Effector memory CD4-positive, alpha-beta T cell (primary cell): ENCODE results near the gene S1PR4.
"Not testable (repeated sequence)": the region's sequence is repeated elsewhere in the genome, so short reads cannot be mapped to it uniquely, and the experiment has no call there.

Source experiments
- DNase-seq, 3 donors: peaks; one replicate each; pipeline ENCODE4 v3.0.0-alpha.2; 2020
- H3K27ac ChIP-seq: 2 replicates; pipeline ENCODE4 v1.7.0; 2013; ENCODE audit warnings: mild to moderate bottlenecking, low read length, moderate library complexity; ENCODE audit not compliant: insufficient read depth, poor library complexity, severe bottlenecking
- H3K27me3 ChIP-seq: replicated peaks from 2 replicates; pipeline ENCODE4 v1.7.0; 2013; ENCODE audit warnings: mild to moderate bottlenecking, low read length; ENCODE audit not compliant: insufficient read depth, control insufficient read depth, poor library complexity, severe bottlenecking
- H3K36me3 ChIP-seq: 2 replicates; pipeline ENCODE4 v1.7.0; 2013; ENCODE audit warnings: mild to moderate bottlenecking, low read length, moderate library complexity; ENCODE audit not compliant: control insufficient read depth, insufficient read depth
- H3K4me1 ChIP-seq: 2 replicates; pipeline ENCODE4 v1.7.0; 2013; ENCODE audit warnings: low read length, mild to moderate bottlenecking; ENCODE audit not compliant: control insufficient read depth, insufficient read depth, poor library complexity, severe bottlenecking
- H3K4me3 ChIP-seq: 2 replicates; pipeline ENCODE4 v1.7.0; 2013; ENCODE audit warnings: low read length, low read depth, mild to moderate bottlenecking; ENCODE audit not compliant: insufficient read depth, poor library complexity, severe bottlenecking
- H3K9me3 ChIP-seq: 2 replicates; pipeline ENCODE4 v1.7.0; 2013; ENCODE audit warnings: mild to moderate bottlenecking, low read length, moderate library complexity; ENCODE audit not compliant: control insufficient read depth

The S1PR4 gene

GRCh38 chr19:3189702-3190469 is 11.3 kb downstream of the S1PR4 start:
- H3K36me3 ChIP-seq: peaks cover 9% of the 10 kb centered on the region
- no peak for DNase-seq
- H3K27me3 ChIP-seq: no peaks in the 10 kb centered on the region
- no peak overlapping the region for H3K27ac ChIP-seq
- no peak overlapping the region for H3K4me3 ChIP-seq
- H3K9me3 ChIP-seq: no peaks in the 10 kb centered on the region
- H3K4me1 ChIP-seq: peaks cover 39% of the 10 kb centered on the region

- Histone ChIP-seq H3K4me3 (no peak overlapping the region), H3K36me3 (peaks cover 9% of the 10 kb centered on the region), H3K27me3 (no peaks in the 10 kb centered on the region), H3K4me1 (peaks cover 35% of the 10 kb centered on the region), H3K9me3 (no peaks in the 10 kb centered on the region), H3K27ac (no peak overlapping the region)
- no peak for DNase-seq
These were observed 11.9 kb downstream of the S1PR4 start for GRCh38 chr19:3190470-3190770.

- H3K4me3 ChIP-seq: no peak overlapping the region
These were observed 12.6 kb downstream of the S1PR4 start for GRCh38 chr19:3190921-3191805.

GRCh38 chr19:3191806-3192104 is 13.2 kb downstream of the S1PR4 start:
- H3K4me1 ChIP-seq: peaks cover 28% of the 10 kb centered on the region
- H3K9me3 ChIP-seq, H3K27me3 ChIP-seq, DNase-seq, H3K27ac ChIP-seq, H3K4me3 ChIP-seq: not testable (repeated sequence)
- peaks cover 14% of the 10 kb centered on the region for H3K36me3 ChIP-seq

More at GRCh38 chr19:3190921-3191805, 12.6 kb downstream of the S1PR4 start:
- Histone ChIP-seq H3K9me3 (no peaks in the 10 kb centered on the region), H3K4me1 (peaks cover 33% of the 10 kb centered on the region), H3K27me3 (no peaks in the 10 kb centered on the region), H3K36me3 (peaks cover 11% of the 10 kb centered on the region), H3K27ac (no peak overlapping the region)
- DNase-seq: no peak

GRCh38 chr19:3192228-3192635 is 13.7 kb downstream of the S1PR4 start:
- Histone ChIP-seq H3K27me3 (no peaks in the 10 kb centered on the region), H3K36me3 (peaks cover 14% of the 10 kb centered on the region), H3K27ac (no peak overlapping the region), H3K9me3 (no peaks in the 10 kb centered on the region), H3K4me1 (peaks cover 23% of the 10 kb centered on the region), H3K4me3 (no peak overlapping the region)
- no peak for DNase-seq

- H3K9me3 ChIP-seq: no peaks in the 10 kb centered on the region
- no peaks in the 10 kb centered on the region for H3K27me3 ChIP-seq
- no peak overlapping the region for H3K27ac ChIP-seq
- H3K4me3 ChIP-seq: no peak overlapping the region
- H3K36me3 ChIP-seq: peaks cover 14% of the 10 kb centered on the region
- DNase-seq: no peak
- peaks cover 18% of the 10 kb centered on the region for H3K4me1 ChIP-seq
These were observed 14.1 kb downstream of the S1PR4 start for GRCh38 chr19:3192684-3193083.

- H3K4me3 ChIP-seq: no peak overlapping the region
- H3K27me3 ChIP-seq: no peaks in the 10 kb centered on the region
- DNase-seq: no peak
- no peak overlapping the region for H3K27ac ChIP-seq
- H3K36me3 ChIP-seq: peaks cover 14% of the 10 kb centered on the region
- peaks cover 11% of the 10 kb centered on the region for H3K4me1 ChIP-seq
- no peaks in the 10 kb centered on the region for H3K9me3 ChIP-seq
These were observed 14.9 kb downstream of the S1PR4 start for GRCh38 chr19:3193256-3194105.

GRCh38 chr19:3194106-3195087 is 15.8 kb downstream of the S1PR4 start:
- Histone ChIP-seq H3K4me1 (peaks cover 2% of the 10 kb centered on the region), H3K9me3 (no peaks in the 10 kb centered on the region), H3K27me3 (no peaks in the 10 kb centered on the region), H3K27ac (no peak overlapping the region), H3K4me3 (no peak overlapping the region), H3K36me3 (peaks cover 14% of the 10 kb centered on the region)
- no peak for DNase-seq
